ENCODE measurements around the gene FAM168B. TPM values are rescaled to one million over a fixed set of nuclear protein-coding genes. Genes with fewer than 3 reads are reported as not detected.

Gene FAM168B
- total RNA-seq, 2 experiments from 2014 or later: 62.8 to 66.6 TPM

DNA sequence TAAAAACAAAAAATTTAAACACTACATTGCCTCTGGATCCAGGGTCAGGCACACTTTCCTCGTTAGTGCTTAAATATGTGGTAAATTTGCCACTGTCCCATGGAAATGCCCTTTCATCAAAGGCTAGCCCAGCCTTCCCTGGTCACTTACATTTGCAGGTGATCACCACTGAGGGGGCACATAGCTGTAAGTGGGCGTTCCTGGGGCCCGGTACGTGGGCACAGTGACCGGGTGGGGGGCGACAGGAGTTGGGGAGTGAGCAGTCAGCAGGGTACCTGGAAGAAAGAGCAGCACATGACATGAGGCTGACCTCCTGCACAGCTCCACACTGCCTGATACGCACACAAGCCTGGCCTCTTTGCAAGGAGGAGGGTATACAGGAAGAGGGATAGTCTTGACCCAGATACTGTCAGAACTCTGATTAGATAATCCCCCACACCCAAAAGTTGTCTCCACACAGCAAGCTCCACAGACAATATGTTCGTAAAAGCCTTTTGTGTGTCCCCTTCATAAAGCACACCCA is 40.5 kb downstream of the FAM168B start:
- Mint-ChIP-seq H3K36me3 (ENCODE audit: low read depth) (peaks cover 56% of the 10 kb centered on the region), H3K27me3 (no peaks in the 10 kb centered on the region), H3K4me3 (no peak overlapping the region), H3K27ac (no peak overlapping the region), H3K4me1 (ENCODE audit: low read depth) (peaks cover 15% of the 10 kb centered on the region), H3K9me3 (no peaks in the 10 kb centered on the region)
- intact Hi-C loops (cut with micrococcal nuclease): no loop called here
- no peak for ATAC-seq
- POLR2A ChIA-PET: no interaction called here
- CTCF ChIA-PET: interaction anchor here (1.3 kb wide), 1 partner anchor 11 kb away, joined by 3 read pairs; no protein-coding TSS in a partner anchor
- no peak for DNase-seq
- TF ChIP-seq, protein P1, sequence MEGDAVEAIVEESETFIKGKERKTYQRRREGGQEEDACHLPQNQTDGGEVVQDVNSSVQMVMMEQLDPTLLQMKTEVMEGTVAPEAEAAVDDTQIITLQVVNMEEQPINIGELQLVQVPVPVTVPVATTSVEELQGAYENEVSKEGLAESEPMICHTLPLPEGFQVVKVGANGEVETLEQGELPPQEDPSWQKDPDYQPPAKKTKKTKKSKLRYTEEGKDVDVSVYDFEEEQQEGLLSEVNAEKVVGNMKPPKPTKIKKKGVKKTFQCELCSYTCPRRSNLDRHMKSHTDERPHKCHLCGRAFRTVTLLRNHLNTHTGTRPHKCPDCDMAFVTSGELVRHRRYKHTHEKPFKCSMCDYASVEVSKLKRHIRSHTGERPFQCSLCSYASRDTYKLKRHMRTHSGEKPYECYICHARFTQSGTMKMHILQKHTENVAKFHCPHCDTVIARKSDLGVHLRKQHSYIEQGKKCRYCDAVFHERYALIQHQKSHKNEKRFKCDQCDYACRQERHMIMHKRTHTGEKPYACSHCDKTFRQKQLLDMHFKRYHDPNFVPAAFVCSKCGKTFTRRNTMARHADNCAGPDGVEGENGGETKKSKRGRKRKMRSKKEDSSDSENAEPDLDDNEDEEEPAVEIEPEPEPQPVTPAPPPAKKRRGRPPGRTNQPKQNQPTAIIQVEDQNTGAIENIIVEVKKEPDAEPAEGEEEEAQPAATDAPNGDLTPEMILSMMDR (IDR thresholded peaks at IDR 0.05): no peak

DNA sequence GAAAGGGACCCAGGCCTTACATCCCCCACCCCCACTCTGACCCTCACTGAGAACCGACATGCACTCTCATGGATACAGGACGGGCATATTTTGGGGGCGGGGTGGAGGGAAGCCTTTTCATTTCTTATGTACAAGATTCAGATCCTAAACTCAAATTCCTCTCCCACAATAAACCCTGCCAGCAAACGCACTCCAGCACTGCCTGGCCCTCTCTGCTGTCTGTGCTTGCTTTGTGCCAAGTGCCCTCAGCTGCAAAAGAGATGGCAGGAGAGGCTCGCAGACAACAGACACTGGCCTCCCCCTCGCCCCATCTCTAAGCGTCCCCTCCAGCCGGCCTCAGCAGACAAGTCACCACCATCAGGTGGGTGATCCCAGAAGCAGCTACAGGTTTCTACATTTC is 42.4 kb downstream of the FAM168B start:
- Mint-ChIP-seq H3K27me3 (no peaks in the 10 kb centered on the region), H3K4me1 (ENCODE audit: low read depth) (peaks cover 5% of the 10 kb centered on the region), H3K4me3 (no peak overlapping the region), H3K27ac (no peak overlapping the region), H3K9me3 (no peaks in the 10 kb centered on the region), H3K36me3 (ENCODE audit: low read depth) (peaks cover 48% of the 10 kb centered on the region)
- ChIA-PET CTCF (no interaction called here), POLR2A (no interaction called here)
- ATAC-seq (no peak), DNase-seq (no peak)
- TF ChIP-seq, protein P1 (IDR thresholded peaks at IDR 0.05): no peak
- intact Hi-C loops (cut with micrococcal nuclease): no loop called here

DNA sequence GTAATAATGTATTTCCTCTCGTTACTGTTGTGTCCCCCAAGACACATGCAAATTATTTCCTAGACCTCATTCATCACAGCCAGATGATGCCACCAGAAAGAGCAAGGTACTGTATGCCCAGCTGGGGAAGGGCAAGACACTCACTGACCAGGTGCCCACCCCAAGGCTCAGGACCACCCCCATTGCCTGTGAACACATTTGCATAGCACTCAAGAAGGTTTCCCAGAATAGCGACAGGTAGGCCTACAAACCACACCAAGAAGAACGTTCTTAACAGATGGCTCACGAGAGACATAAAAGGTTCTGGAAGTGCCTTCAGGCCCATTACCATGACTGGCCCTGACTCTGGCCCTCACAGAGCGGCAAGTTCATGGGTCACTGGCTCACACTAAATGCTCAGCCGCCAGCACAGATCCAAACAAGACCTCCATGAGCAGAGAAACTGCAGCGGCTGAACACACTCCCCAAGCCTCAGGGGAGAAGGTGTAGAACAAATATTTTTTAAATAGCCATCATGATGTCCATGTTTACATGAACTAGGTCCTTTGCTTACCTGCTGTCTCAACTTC is 44.0 kb downstream of the FAM168B start:
- H3K27me3 Mint-ChIP-seq: no peaks in the 10 kb centered on the region
- no peak overlapping the region for H3K4me3 Mint-ChIP-seq
- no peak for ATAC-seq
- H3K27ac Mint-ChIP-seq: no peak overlapping the region
- TF ChIP-seq, protein P1 (IDR thresholded peaks at IDR 0.05): no peak
- no peak for DNase-seq
- ChIA-PET POLR2A (interaction anchor here (1.2 kb wide), 1 partner anchor 8 kb away, joined by 3 read pairs; no protein-coding TSS in a partner anchor), CTCF (no interaction called here)
- intact Hi-C loops (cut with micrococcal nuclease): no loop called here
- no peaks in the 10 kb centered on the region for H3K9me3 Mint-ChIP-seq
- peaks cover 34% of the 10 kb centered on the region for H3K36me3 Mint-ChIP-seq (ENCODE audit: low read depth)
- no peaks in the 10 kb centered on the region for H3K4me1 Mint-ChIP-seq (ENCODE audit: low read depth)

DNA sequence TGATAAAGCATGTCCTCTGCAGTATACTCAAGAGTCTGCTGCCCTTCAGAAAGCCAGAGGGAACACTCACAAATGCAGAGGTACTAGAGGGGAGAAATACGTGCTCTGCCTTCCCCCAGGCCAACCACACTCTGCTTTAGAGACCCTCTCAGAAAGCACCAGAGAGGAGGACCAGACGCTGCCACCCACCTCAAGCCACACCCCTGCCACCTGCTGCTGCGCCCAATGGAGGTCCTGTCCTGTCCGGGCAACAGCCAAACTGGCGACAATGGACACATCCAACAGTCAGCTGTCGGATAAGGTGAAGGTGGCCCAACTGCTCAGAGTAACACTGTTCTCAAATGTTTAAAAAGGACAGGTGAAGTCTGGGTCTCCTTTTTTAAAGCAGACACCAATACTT is 44.6 kb downstream of the FAM168B start:
- Mint-ChIP-seq H3K27ac (no peak overlapping the region), H3K36me3 (ENCODE audit: low read depth) (peaks cover 34% of the 10 kb centered on the region)
- intact Hi-C loops (cut with micrococcal nuclease): no loop called here

DNA sequence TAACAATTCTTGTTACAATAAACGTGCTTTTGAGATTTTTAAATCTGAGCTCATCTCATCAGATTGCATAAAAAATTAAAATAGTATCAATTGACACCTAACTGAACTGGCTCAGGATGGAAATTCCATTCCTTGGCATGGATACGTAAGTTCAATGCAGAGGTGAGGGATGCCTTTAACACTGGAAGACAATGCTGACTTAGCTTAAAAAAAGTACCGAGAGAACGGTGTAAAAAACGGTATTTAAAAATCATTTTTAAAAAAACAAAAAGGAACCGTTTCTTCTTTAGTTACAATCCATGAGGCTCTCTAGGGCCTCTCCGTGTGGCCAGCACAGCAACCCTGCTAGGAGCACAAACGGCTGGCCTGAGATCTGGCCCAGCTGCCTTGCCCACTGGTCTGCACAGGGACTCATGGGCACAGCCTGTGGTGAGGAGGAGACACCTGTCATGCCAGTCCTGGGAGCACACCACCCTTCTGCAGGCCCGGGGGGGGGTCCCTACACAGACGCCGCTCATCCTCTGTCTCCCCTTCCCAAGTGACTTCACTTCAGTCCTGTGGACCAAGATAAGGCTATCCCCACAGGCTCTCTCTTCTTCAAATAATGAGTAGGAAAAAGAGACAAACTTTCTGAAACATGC is 45.2 kb downstream of the FAM168B start:
- Mint-ChIP-seq H3K27me3 (no peaks in the 10 kb centered on the region), H3K27ac (no peak overlapping the region), H3K4me3 (no peak overlapping the region), H3K9me3 (no peaks in the 10 kb centered on the region), H3K4me1 (ENCODE audit: low read depth) (no peaks in the 10 kb centered on the region), H3K36me3 (ENCODE audit: low read depth) (peaks cover 30% of the 10 kb centered on the region)
- DNase-seq: no peak
- TF ChIP-seq, protein P1 (IDR thresholded peaks at IDR 0.05): no peak
- no peak for ATAC-seq
- intact Hi-C loops (cut with micrococcal nuclease): no loop called here
- POLR2A ChIA-PET: no interaction called here
- CTCF ChIA-PET: no interaction called here

More for the DNA sequence above, 44.6 kb downstream of the FAM168B start:
- H3K4me3 Mint-ChIP-seq: no peak overlapping the region
- DNase-seq: no peak
- H3K4me1 Mint-ChIP-seq (ENCODE audit: low read depth): no peaks in the 10 kb centered on the region
- ATAC-seq: no peak
- H3K27me3 Mint-ChIP-seq: no peaks in the 10 kb centered on the region
- ChIA-PET CTCF (no interaction called here), POLR2A (no interaction called here)
- H3K9me3 Mint-ChIP-seq: no peaks in the 10 kb centered on the region
- TF ChIP-seq, protein P1 (IDR thresholded peaks at IDR 0.05): no peak

All from activated CD8-positive, alpha-beta T cell treated with anti-CD3 and anti-CD28 coated beads for 36 hours (primary cell).